ENCODE data around the gene HDAC4.

HDAC4 gene

DNA sequence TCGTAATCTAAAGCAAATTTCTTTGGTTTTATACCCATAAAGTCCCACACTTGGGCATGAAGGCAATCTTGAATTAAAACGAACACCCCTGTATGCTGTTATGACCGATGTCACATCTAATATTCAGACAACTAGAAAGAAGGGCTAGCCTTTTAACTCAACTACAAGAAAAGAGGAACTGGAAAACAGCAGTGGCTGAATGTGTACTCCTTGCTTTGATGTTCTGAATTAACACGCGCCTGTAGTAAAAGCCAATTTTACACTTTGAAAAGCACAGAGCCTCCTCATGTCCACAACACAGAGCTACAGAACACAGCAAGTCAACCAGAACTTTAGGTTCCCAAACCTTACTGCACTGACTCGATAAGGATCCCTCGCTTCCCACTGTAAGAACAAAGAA, 147.6 kb downstream of the HDAC4 start:
- Histone ChIP-seq H3K4me3 (ENCODE audit: low read depth, low read length, poor library complexity, severe bottlenecking) (no peak overlapping the region), H3K27ac (ENCODE audit: low read depth, low read length, poor library complexity, severe bottlenecking) (no peak overlapping the region), H4K20me1 (ENCODE audit: insufficient read depth, low read length) (no peaks in the 10 kb centered on the region), H3K36me3 (ENCODE audit: insufficient read depth, low read length) (no peaks in the 10 kb centered on the region; the same call in 1 of the 2 replicates), H3K4me2 (ENCODE audit: low read length) (no peak overlapping the region), H3K9ac (ENCODE audit: low read length) (no peak overlapping the region), H3K27me3 (ENCODE audit: insufficient read depth, low read length) (peaks cover 8% of the 10 kb centered on the region), H3F3A (ENCODE audit: insufficient read depth, low read length) (no peaks in the 10 kb centered on the region), H2AFZ (ENCODE audit: low read length) (no peak overlapping the region), H3K4me1 (ENCODE audit: insufficient read depth, low read length, severe bottlenecking) (peaks cover 11% of the 10 kb centered on the region), H3K9me3 (ENCODE audit: low read length) (peaks cover 14% of the 10 kb centered on the region), H3K9me2 (ENCODE audit: low read depth, low read length) (no peaks in the 10 kb centered on the region), H3K79me2 (ENCODE audit: insufficient read depth, low read length) (no peaks in the 10 kb centered on the region)
- TF ChIP-seq CTCF (IDR thresholded peaks at IDR 0.05; ENCODE audit: low read length): no peak
- no peak for TF ChIP-seq EZH2 (IDR thresholded peaks at IDR 0.05; ENCODE audit: borderline replicate concordance, low read length)

- H2AFZ ChIP-seq (ENCODE audit: low read length): no peak overlapping the region
- no peak overlapping the region for H3K9ac ChIP-seq (ENCODE audit: low read length)
- H3K27ac ChIP-seq (ENCODE audit: low read depth, low read length, poor library complexity, severe bottlenecking): no peak overlapping the region
- peaks cover 11% of the 10 kb centered on the region for H3K4me1 ChIP-seq (ENCODE audit: insufficient read depth, low read length, severe bottlenecking)
- peaks cover 8% of the 10 kb centered on the region for H3K27me3 ChIP-seq (ENCODE audit: insufficient read depth, low read length)
- peaks cover 9% of the 10 kb centered on the region for H3K9me3 ChIP-seq (ENCODE audit: low read length)
- no peak overlapping the region for H3K4me2 ChIP-seq (ENCODE audit: low read length)
- H3K9me2 ChIP-seq (ENCODE audit: low read depth, low read length): no peaks in the 10 kb centered on the region
- H3K36me3 ChIP-seq (ENCODE audit: insufficient read depth, low read length): no peaks in the 10 kb centered on the region; the same call in 1 of the 2 replicates
- H3K79me2 ChIP-seq (ENCODE audit: insufficient read depth, low read length): no peaks in the 10 kb centered on the region
- H3K4me3 ChIP-seq (ENCODE audit: low read depth, low read length, poor library complexity, severe bottlenecking): no peak overlapping the region
- no peaks in the 10 kb centered on the region for H4K20me1 ChIP-seq (ENCODE audit: insufficient read depth, low read length)
- no peak for TF ChIP-seq EZH2 (IDR thresholded peaks at IDR 0.05; ENCODE audit: borderline replicate concordance, low read length)
- TF ChIP-seq CTCF (IDR thresholded peaks at IDR 0.05; ENCODE audit: low read length): no peak
- no peaks in the 10 kb centered on the region for H3F3A ChIP-seq (ENCODE audit: insufficient read depth, low read length)
These were observed 148.0 kb downstream of the HDAC4 start for GRCh38 chr2:239252801-239253200.

DNA sequence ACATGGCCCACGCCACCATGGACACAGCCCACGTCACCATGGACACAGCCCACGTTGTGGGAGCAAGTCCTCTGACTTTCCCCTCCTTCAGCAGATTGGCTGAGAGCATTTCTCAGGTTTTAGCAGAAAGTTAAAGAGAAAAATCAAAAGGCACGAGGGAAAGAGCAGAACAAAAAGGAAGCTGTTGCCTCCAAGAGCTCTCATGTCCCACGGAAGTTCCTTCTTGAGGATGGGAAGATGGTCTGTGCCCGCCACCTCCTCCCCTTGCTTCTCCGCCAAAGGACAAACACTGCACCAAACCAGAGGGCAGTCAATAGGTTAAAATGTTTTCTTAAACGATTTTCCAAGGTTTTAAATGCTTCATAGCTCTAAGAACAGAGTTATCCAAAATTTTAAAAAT, 148.4 kb downstream of the HDAC4 start:
- H3F3A ChIP-seq (ENCODE audit: insufficient read depth, low read length): no peaks in the 10 kb centered on the region
- H3K4me1 ChIP-seq (ENCODE audit: insufficient read depth, low read length, severe bottlenecking): peaks cover 11% of the 10 kb centered on the region
- no peak overlapping the region for H2AFZ ChIP-seq (ENCODE audit: low read length)
- peaks cover 5% of the 10 kb centered on the region; the same call in 1 of the 2 replicates for H3K9me3 ChIP-seq (ENCODE audit: low read length)
- no peak overlapping the region for H3K4me2 ChIP-seq (ENCODE audit: low read length)
- no peaks in the 10 kb centered on the region; the same call in 1 of the 2 replicates for H3K36me3 ChIP-seq (ENCODE audit: insufficient read depth, low read length)
- H3K27ac ChIP-seq (ENCODE audit: low read depth, low read length, poor library complexity, severe bottlenecking): no peak overlapping the region
- H3K4me3 ChIP-seq (ENCODE audit: low read depth, low read length, poor library complexity, severe bottlenecking): no peak overlapping the region
- peaks cover 8% of the 10 kb centered on the region for H3K27me3 ChIP-seq (ENCODE audit: insufficient read depth, low read length)
- H4K20me1 ChIP-seq (ENCODE audit: insufficient read depth, low read length): no peaks in the 10 kb centered on the region
- H3K9me2 ChIP-seq (ENCODE audit: low read depth, low read length): no peaks in the 10 kb centered on the region
- no peak for TF ChIP-seq CTCF (IDR thresholded peaks at IDR 0.05; ENCODE audit: low read length)
- TF ChIP-seq EZH2 (IDR thresholded peaks at IDR 0.05; ENCODE audit: borderline replicate concordance, low read length): no peak
- H3K79me2 ChIP-seq (ENCODE audit: insufficient read depth, low read length): no peaks in the 10 kb centered on the region
- no peak overlapping the region for H3K9ac ChIP-seq (ENCODE audit: low read length)
